OCI-LY1 (cell line): Measurements from ENCODE around the gene NR2F1-AS1.

Source experiments
- H2AFZ ChIP-seq: fragments of 200-600 bp; sonication (generic), shearing (Covaris generic); 2 replicates; pipeline ENCODE4 v1.6.0; 2014; ENCODE audit warnings: antibody characterized with exemption, mild to moderate bottlenecking, low read length
- H3F3A ChIP-seq: fragments of 200-600 bp; sonication (generic), shearing (Covaris generic); 2 replicates; pipeline ENCODE4 v1.6.0; 2014; ENCODE audit warnings: mild to moderate bottlenecking, antibody characterized with exemption, low read length, moderate library complexity; ENCODE audit not compliant: insufficient read depth
- H3K27ac ChIP-seq: fragments of 200-600 bp; sonication (generic); 2 replicates; pipeline ENCODE4 v1.5.1; 2014; ENCODE audit warnings: low read length, mixed run types, mild to moderate bottlenecking, low read depth; ENCODE audit not compliant: poor library complexity, severe bottlenecking
- H3K27me3 ChIP-seq: fragments of 200-600 bp; sonication (generic); 2 replicates; pipeline ENCODE4 v1.6.0; 2014; ENCODE audit warnings: antibody characterized with exemption, mild to moderate bottlenecking, low read length, moderate library complexity; ENCODE audit not compliant: insufficient read depth
- H3K36me3 ChIP-seq: fragments of 200-600 bp; sonication (generic); 2 replicates; pipeline ENCODE4 v1.6.1; 2014; ENCODE audit warnings: mild to moderate bottlenecking, antibody characterized with exemption, low read length, moderate library complexity, mixed read lengths; ENCODE audit not compliant: insufficient read depth
- H3K4me1 ChIP-seq: fragments of 200-600 bp; sonication (generic); 2 replicates; pipeline ENCODE4 v1.5.1; 2014; ENCODE audit warnings: mild to moderate bottlenecking, low read length, moderate library complexity; ENCODE audit not compliant: insufficient read depth, severe bottlenecking
- H3K4me2 ChIP-seq: fragments of 200-600 bp; sonication (generic), shearing (Covaris generic); 2 replicates; pipeline ENCODE4 v1.6.1; 2014; ENCODE audit warnings: low read length
- H3K4me3 ChIP-seq: fragments of 200-600 bp; sonication (generic); 2 replicates; pipeline ENCODE4 v1.5.1; 2014; ENCODE audit warnings: low read length, low read depth, mild to moderate bottlenecking, mixed read lengths; ENCODE audit not compliant: poor library complexity, severe bottlenecking
- H3K79me2 ChIP-seq: fragments of 200-600 bp; shearing (Covaris generic); 2 replicates; pipeline ENCODE4 v1.6.1; 2016; ENCODE audit warnings: mixed run types, low read length, mixed read lengths; ENCODE audit not compliant: insufficient read depth
- H3K9ac ChIP-seq: fragments of 200-600 bp; sonication (generic), shearing (Covaris generic); 2 replicates; pipeline ENCODE4 v1.6.1; 2014; ENCODE audit warnings: mild to moderate bottlenecking, low read length, mixed read lengths
- H3K9me2 ChIP-seq: fragments of 200-600 bp; sonication (generic), shearing (Covaris generic); 2 replicates; pipeline ENCODE4 v1.6.1; 2014; ENCODE audit warnings: low read depth, mild to moderate bottlenecking, low read length, mixed read lengths
- H3K9me3 ChIP-seq: fragments of 200-600 bp; shearing (Covaris generic); 2 replicates; pipeline ENCODE4 v1.6.1; 2014; ENCODE audit warnings: low read length, mixed read lengths
- H4K20me1 ChIP-seq: fragments of 200-600 bp; sonication (generic), shearing (Covaris generic); 2 replicates; pipeline ENCODE4 v1.6.0; 2016; ENCODE audit warnings: mild to moderate bottlenecking, low read length; ENCODE audit not compliant: insufficient read depth
- CTCF ChIP-seq: fragments of 200-600 bp; sonication (generic), shearing (Covaris generic); IDR thresholded peaks from 2 replicates; pipeline ENCODE4 v1.5.1; 2017; ENCODE audit warnings: mild to moderate bottlenecking, antibody characterized with exemption, low read length, moderate library complexity, mixed read lengths
- EZH2 ChIP-seq: fragments of 200-600 bp; sonication (generic), shearing (Covaris generic); IDR thresholded peaks from 2 replicates; pipeline ENCODE4 v1.8.0; 2017; ENCODE audit warnings: borderline replicate concordance, mixed run types, mild to moderate bottlenecking, antibody characterized with exemption, low read length, moderate library complexity, mixed read lengths

NR2F1-AS1 gene

GRCh38 chr5:93407454-93407853 lies 173.6 kb downstream of the NR2F1-AS1 start:
- Histone ChIP-seq H3K9me3 (no peaks in the 10 kb centered on the region), H3K79me2 (no peaks in the 10 kb centered on the region), H3K4me3 (no peak overlapping the region), H3K4me1 (no peaks in the 10 kb centered on the region), H3K9me2 (no peaks in the 10 kb centered on the region), H3K27ac (no peak overlapping the region), H3K9ac (no peak overlapping the region), H3K4me2 (no peak overlapping the region), H3F3A (no peaks in the 10 kb centered on the region), H2AFZ (no peak overlapping the region), H4K20me1 (no peaks in the 10 kb centered on the region), H3K36me3 (no peaks in the 10 kb centered on the region), H3K27me3 (0 out of 2 replicates have a peak, but pooled peaks cover 3% of the 10 kb centered on the region)
- TF ChIP-seq EZH2: no peak
- TF ChIP-seq CTCF: no peak

GRCh38 chr5:93406971-93407401 lies 174.0 kb downstream of the NR2F1-AS1 start:
- H3K36me3 ChIP-seq: no peaks in the 10 kb centered on the region
- H3K4me3 ChIP-seq: no peak overlapping the region
- H3F3A ChIP-seq: no peaks in the 10 kb centered on the region
- no peaks in the 10 kb centered on the region for H4K20me1 ChIP-seq
- H3K27ac ChIP-seq: no peak overlapping the region
- 0 out of 2 replicates have a peak, but pooled peaks cover 3% of the 10 kb centered on the region for H3K27me3 ChIP-seq
- no peaks in the 10 kb centered on the region for H3K9me3 ChIP-seq
- no peak overlapping the region for H2AFZ ChIP-seq
- H3K79me2 ChIP-seq: no peaks in the 10 kb centered on the region
- H3K9me2 ChIP-seq: no peaks in the 10 kb centered on the region
- no peaks in the 10 kb centered on the region for H3K4me1 ChIP-seq
- TF ChIP-seq EZH2: no peak
- TF ChIP-seq CTCF: no peak
- no peak overlapping the region for H3K9ac ChIP-seq
- H3K4me2 ChIP-seq: no peak overlapping the region

- H3K27me3 ChIP-seq: 0 out of 2 replicates have a peak, but pooled peaks cover 3% of the 10 kb centered on the region
- TF ChIP-seq CTCF (no peak), EZH2 (no peak)
- H2AFZ ChIP-seq: no peak overlapping the region
- no peak overlapping the region for H3K4me2 ChIP-seq
- H3K9ac ChIP-seq: no peak overlapping the region
- H3K27ac ChIP-seq: no peak overlapping the region
- H4K20me1 ChIP-seq: no peaks in the 10 kb centered on the region
- H3K4me1 ChIP-seq: no peaks in the 10 kb centered on the region
- H3K9me2 ChIP-seq: no peaks in the 10 kb centered on the region
- no peaks in the 10 kb centered on the region for H3K9me3 ChIP-seq
- no peaks in the 10 kb centered on the region for H3K36me3 ChIP-seq
- no peaks in the 10 kb centered on the region for H3F3A ChIP-seq
- no peaks in the 10 kb centered on the region for H3K79me2 ChIP-seq
- H3K4me3 ChIP-seq: no peak overlapping the region
Observed at GRCh38 chr5:93404246-93404645, 176.8 kb downstream of the NR2F1-AS1 start.
